Measurements from ENCODE around the gene LRRC49.
"Not testable (repeated sequence)": the region's sequence is repeated elsewhere in the genome, so short reads cannot be mapped to it uniquely, and the experiment has no call there.

Gene LRRC49

GRCh38 chr15:70867911-70868467 lies 24.6 kb upstream of the LRRC49 start:
- no peak for DNase-seq

- DNase-seq: no peak
Observed at GRCh38 chr15:70869346-70869745, 23.3 kb upstream of the LRRC49 start.

- DNase-seq: no peak
Observed at GRCh38 chr15:70870051-70870450, 22.6 kb upstream of the LRRC49 start.

- DNase-seq: not testable (repeated sequence)
Observed at GRCh38 chr15:70871490-70871889, 21.1 kb upstream of the LRRC49 start.

- DNase-seq: no peak
Observed at GRCh38 chr15:70873232-70874054, 19.2 kb upstream of the LRRC49 start.

- no peak for DNase-seq
Observed at GRCh38 chr15:70875001-70875782, 17.4 kb upstream of the LRRC49 start.

- DNase-seq: no peak
Observed at GRCh38 chr15:70876011-70876410, 16.6 kb upstream of the LRRC49 start.

GRCh38 chr15:70876683-70877082 lies 15.9 kb upstream of the LRRC49 start:
- no peak for DNase-seq

GRCh38 chr15:70879401-70879800 lies 13.2 kb upstream of the LRRC49 start:
- no peak for DNase-seq

GRCh38 chr15:70880781-70881180 lies 11.8 kb upstream of the LRRC49 start:
- DNase-seq: no peak

- no peak for DNase-seq
Observed at GRCh38 chr15:70882361-70882760, 10.3 kb upstream of the LRRC49 start.

GRCh38 chr15:70892912-70893560 lies 410 bp downstream of the LRRC49 start:
- DNase-seq: no peak

GRCh38 chr15:70902107-70902506 lies 9.5 kb downstream of the LRRC49 start:
- no peak for DNase-seq

GRCh38 chr15:70906842-70907241 lies 14.2 kb downstream of the LRRC49 start:
- no peak for DNase-seq

- no peak for DNase-seq
Observed at GRCh38 chr15:70907784-70908471, 15.3 kb downstream of the LRRC49 start.

- DNase-seq: no peak
Observed at GRCh38 chr15:70910958-70911357, 18.3 kb downstream of the LRRC49 start.

GRCh38 chr15:70912187-70912586 lies 19.6 kb downstream of the LRRC49 start:
- no peak for DNase-seq

GRCh38 chr15:70916531-70916930 lies 23.9 kb downstream of the LRRC49 start:
- DNase-seq: no peak

- DNase-seq: no peak
Observed at GRCh38 chr15:70917955-70918354, 25.3 kb downstream of the LRRC49 start.

GRCh38 chr15:70920981-70921696 lies 28.5 kb downstream of the LRRC49 start:
- DNase-seq: no peak

- DNase-seq: no peak
Observed at GRCh38 chr15:70922119-70922518, 29.5 kb downstream of the LRRC49 start.
